HG03439 (cell line): Measurements from ENCODE around the gene PHLDB1.

Experiments used
- ATAC-seq: cut with Tn5 transposase; IDR thresholded peaks from one replicate; pipeline ENCODE4 v1.9.1; 2021; ENCODE audit warnings: mild to moderate bottlenecking, moderate library complexity; ENCODE audit not compliant: unreplicated experiment

The PHLDB1 gene

DNA sequence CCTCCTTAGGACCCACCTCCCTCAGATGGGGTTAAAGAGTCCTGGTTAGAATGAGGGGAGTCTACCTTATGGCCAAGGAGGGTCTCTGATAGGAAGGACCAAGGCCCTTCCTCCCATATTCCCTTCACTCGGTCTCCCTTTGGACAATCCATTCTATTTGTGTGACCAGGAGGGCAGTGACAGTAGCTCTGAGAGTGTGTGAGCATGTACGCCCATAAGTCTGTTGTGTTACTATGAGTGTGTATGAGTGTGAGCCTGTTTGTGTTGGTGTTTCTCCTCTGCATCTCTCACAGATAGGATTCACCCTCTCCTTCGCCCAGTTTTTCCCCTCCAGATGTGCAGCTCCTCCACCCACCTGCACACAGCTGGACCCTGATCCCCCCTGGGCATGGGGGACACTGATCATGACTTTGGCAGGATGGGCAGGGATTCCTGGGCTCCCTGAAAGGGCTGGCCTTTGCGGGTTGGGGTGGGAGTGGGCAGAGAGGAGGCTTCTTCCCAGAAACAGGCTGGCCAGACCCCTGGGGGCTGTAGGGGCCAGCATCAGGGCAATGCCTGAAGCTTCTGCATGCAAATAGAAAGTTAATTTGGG, 14.5 kb downstream of the PHLDB1 start:
- ATAC-seq = no peak

DNA sequence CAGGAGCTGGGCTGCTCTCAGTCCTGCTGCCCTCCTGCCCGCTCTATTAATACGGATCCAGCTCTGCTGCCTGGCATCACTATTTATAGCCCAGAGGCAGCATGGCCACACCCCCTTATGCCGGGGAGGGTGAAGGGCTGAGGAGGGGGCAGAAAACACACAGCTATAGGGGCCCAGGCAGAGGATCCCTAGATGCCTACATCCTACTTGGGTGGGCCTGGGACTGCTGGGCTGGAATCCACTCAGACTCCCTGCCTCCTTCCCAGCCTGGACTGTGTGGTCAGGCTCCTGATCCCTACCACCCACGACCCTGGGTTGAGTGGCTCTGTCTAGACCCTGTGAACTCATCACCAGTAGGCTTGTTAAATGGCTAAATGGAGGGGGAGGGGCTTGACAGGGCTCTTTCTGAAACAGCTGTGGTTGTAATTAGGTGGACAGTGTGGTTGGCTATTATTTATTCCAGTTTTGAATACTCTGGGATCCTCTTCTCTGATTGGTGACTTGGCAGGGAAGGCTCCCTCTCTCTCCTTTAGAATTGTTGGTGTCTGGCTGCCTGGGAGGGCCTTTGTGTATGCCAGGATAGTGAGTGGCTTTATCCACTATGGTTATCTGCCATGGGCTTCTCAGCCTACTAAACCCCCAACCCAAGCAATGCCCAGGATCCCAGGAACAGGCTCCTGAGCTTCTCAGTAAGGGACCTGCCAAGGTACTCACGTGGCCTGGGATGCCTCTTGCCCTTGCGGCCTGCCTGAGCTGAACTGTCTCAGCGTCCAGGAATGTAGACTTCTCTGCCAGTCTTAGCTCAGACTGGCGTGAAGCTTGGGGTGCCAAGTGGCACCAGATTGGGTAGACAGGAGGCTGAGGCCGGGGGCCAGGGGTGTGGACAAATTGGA, 15.2 kb downstream of the PHLDB1 start:
- no peak for ATAC-seq

GRCh38 chr11:118623269-118623655, 15.8 kb downstream of the PHLDB1 start:
- no peak for ATAC-seq

DNA sequence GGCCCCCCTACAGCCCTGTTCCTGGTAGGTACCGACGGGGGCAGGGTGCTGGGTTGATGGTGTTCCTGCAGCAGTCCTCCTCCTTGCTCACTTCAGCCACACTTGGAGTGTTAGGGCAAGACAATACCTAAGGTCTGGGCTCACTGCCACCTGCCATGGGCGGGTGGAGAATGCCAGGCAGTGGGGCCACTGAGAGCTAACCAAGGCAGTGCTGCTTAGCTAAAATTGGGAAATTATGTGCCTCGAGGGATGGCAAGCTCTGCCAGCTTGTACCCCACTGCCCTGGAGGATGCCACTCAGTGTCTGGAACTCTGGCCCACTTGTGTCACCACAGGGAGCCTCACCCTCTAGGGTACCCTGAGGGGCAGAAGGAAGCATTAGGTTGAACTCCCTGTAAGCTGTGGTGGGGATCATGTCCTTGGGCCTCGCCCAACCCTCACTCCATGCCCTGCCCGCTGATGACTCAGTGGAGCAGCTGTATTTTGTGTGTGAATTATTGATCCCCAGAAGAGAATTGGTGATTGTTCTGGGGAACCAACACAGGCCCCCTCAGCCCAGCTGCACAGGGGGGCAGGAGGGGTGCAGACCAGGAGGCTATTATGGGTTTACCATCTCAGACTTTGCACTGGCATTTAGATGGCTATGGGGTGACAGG, 17.7 kb downstream of the PHLDB1 start:
- ATAC-seq = no peak

DNA sequence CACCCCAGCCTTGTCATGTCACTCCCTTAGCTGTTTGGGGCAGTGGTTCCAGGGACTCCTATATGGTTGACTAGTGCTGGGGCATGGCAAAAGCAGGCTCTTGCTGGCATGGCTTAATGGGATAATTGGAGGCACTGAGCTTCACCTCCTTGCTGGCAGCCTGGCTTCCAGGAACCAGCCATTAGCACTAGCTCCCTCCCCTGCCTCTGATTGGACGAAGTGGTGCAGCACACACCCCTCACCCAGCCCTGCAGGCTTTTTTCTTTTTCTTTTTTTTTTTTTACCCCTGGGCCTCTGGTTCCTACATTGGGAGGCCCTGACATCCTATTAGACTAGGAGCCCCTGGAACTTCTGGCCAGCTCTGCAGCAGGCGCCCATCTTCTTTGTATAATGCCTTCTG, 18.6 kb downstream of the PHLDB1 start:
- ATAC-seq = no peak

- ATAC-seq = no peak
Measured at GRCh38 chr11:118627566-118627965, 20.2 kb downstream of the PHLDB1 start.

- no peak for ATAC-seq
Measured at GRCh38 chr11:118628031-118628430, 20.6 kb downstream of the PHLDB1 start.

- ATAC-seq = no peak
Measured at GRCh38 chr11:118628432-118628831, 21.0 kb downstream of the PHLDB1 start.

DNA sequence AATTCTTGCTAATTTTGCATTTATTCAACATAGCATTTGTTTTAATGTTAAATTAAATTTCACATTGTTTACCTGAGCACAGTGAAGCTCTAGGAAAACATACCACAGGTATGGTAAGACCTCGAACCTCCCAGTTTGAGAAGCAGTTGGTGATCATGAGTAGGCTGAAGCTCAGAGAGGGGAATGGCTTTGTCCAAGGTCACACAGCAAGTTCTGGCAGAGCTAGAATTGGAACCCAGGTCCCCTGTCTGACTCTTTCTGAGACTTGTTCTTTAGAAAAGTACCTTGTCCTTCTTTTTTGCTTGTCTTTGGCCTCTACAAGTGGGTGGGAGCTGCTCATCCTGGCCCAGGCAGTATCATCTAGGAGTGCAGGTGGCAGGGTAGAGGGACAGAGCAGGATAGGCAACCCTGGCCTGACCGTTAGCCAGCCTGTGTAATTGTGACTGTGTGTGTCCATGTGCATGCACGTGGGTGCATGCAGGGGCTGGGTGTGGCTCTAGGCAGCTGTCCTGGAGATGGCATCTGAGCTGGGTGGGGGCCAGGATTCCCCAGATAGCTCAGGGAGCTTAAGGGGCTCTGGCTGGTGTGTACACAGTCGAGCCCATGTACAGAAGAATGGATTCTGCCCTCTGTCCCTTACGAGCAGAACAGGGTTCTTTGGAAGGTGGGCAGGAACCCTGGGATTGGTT, 21.6 kb downstream of the PHLDB1 start:
- no peak for ATAC-seq

- ATAC-seq = no peak
Measured at GRCh38 chr11:118629761-118630661, 22.6 kb downstream of the PHLDB1 start.

- ATAC-seq = no peak
Measured at GRCh38 chr11:118631142-118631909, 23.9 kb downstream of the PHLDB1 start.

GRCh38 chr11:118632577-118633318, 25.3 kb downstream of the PHLDB1 start:
- ATAC-seq = no peak

DNA sequence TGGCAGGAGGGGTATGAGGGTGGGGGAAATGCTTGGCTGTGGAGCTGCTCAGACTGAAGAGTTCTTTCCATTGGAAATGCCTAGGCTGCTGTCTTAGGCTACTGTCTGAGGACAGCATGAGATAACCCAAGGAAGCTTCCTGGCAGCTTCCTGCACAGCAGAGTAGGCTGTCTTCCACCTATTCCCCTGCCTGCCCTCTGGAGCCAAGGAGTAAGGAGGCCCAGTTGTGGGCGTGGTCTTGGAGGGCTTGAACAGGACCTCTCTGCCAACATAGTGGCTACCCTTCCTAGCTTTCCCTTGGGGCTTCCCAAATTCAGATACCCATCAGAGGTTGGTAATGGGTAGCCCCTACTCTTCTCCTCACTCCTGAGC, 25.9 kb downstream of the PHLDB1 start:
- no peak for ATAC-seq

- no peak for ATAC-seq
Measured at GRCh38 chr11:118633979-118634378, 26.6 kb downstream of the PHLDB1 start.

DNA sequence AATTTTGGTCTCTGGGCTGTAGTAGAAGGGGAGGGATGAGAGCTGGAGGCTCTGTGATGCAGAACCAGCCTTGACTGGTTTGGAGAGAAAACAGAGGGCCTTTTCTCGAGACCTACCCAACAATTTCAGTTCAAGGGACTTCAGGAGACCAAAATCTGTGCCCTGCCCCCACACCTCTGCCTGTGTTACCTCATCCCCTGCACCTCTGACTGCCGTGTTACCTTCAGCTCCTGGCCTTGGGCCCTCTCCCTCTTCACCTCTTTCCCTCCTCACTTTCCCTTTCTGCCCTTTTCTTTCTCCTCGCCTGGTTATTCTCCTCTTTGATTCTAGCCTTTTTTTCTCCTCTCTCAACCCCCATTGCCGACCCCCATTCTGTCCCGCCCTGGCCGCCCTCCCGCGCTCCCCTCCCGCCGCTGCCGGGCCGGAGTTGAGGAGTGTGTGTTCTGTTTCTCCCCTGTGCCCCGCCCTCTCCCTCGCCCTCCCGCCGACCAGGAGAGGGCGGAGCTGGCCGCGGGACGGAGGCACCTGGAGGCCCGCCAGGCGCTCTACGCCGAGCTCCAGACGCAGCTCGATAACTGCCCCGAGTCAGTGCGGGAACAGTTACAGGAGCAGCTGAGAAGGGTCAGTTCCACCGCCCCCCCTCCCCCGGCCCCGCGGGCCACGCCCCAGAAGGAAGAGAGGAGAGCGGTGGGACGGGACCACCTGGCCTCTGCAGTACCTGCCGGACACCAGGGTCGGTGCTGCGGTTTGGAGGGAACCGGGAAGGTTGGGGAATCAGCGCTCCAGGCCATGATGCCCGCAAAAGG, 27.2 kb downstream of the PHLDB1 start:
- ATAC-seq = no peak

DNA sequence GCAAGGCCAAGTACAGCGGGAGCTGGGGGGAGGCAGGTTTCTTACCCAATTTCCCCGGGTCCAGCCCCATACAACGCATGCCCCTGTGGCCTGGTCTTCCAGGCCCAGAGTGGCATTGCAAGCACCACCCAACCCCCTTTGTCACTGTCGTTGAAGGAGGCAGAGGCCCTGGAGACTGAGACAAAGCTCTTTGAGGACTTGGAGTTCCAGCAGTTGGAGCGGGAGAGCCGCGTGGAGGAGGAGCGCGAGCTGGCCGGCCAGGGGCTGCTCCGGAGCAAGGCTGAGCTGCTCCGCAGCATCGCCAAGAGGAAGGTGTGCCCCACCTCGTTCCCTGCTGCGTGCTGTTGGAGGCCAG, 27.8 kb downstream of the PHLDB1 start:
- no peak for ATAC-seq

GRCh38 chr11:118635642-118636041, 28.2 kb downstream of the PHLDB1 start:
- ATAC-seq = no peak

- no peak for ATAC-seq
Measured at GRCh38 chr11:118636569-118637290, 29.3 kb downstream of the PHLDB1 start.
